ENCODE measurements around the gene WDTC1.
"Not testable (repeated sequence)": the region's sequence is repeated elsewhere in the genome, so short reads cannot be mapped to it uniquely, and the experiment has no call there.

The WDTC1 gene

GRCh38 chr1:27234049-27234882 is at the start of gene WDTC1:
Gene WDTC1, plus strand, starts transcription at chr1:27234632. Its CDS starts 26,423 bp downstream, at chr1:27261055.
- DNase-seq (ENCODE audit: low read depth, low spot score), result peak; percentile 91

- DNase-seq (ENCODE audit: low read depth, low spot score), result not testable (repeated sequence)
Observed at GRCh38 chr1:27184665-27185064, 49.8 kb upstream of the WDTC1 start.

DNA sequence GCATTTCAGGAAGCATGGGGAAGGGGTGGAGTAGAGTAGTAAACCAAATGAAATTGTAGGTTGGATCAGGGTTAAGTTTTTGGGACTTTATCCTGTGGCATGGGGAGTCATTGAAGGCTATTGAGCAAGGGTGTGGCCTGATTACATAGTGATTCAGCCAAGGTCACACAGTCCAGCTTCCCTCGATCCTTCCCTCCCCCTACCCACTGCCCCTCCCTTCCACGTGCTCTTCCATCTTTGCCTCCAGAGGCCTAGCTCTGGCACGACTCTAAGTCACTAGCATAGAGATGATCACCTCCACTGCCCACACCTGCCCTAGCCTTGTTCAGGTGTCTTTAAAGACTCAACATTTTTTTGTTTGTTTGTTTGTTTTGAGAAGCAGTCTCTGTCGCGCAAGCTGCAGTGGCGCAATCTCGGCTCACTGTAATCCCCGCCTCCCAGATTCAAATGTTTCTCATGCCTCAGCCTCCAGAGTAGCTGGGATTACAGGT is 42.3 kb upstream of the WDTC1 start:
- DNase-seq (ENCODE audit: low read depth, low spot score), result no peak

- DNase-seq (ENCODE audit: low read depth, low spot score), result no peak
Observed at GRCh38 chr1:27193194-27193593, 41.2 kb upstream of the WDTC1 start.

GRCh38 chr1:27201295-27201694 is 33.1 kb upstream of the WDTC1 start:
- no peak for DNase-seq (ENCODE audit: low read depth, low spot score)

GRCh38 chr1:27203946-27204345 is 30.5 kb upstream of the WDTC1 start:
- no peak for DNase-seq (ENCODE audit: low read depth, low spot score)

DNA sequence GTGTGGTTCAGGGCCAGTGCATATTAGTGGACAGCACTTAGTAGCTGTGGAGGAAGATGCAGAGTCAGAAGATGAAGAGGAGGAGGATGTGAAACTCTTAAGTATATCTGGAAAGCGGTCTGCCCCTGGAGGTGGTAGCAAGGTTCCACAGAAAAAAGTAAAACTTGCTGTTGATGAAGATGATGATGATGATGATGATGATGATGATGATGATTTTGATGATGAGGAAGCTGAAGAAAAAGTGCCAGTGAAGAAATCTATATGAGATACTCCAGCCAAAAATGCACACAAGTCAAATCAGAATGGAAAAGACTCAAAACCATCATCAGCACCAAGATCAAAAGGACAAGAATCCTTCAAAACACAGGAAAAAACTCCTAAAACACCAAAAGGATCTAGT is 27.2 kb upstream of the WDTC1 start:
- DNase-seq (ENCODE audit: low read depth, low spot score), result not testable (repeated sequence)

DNA sequence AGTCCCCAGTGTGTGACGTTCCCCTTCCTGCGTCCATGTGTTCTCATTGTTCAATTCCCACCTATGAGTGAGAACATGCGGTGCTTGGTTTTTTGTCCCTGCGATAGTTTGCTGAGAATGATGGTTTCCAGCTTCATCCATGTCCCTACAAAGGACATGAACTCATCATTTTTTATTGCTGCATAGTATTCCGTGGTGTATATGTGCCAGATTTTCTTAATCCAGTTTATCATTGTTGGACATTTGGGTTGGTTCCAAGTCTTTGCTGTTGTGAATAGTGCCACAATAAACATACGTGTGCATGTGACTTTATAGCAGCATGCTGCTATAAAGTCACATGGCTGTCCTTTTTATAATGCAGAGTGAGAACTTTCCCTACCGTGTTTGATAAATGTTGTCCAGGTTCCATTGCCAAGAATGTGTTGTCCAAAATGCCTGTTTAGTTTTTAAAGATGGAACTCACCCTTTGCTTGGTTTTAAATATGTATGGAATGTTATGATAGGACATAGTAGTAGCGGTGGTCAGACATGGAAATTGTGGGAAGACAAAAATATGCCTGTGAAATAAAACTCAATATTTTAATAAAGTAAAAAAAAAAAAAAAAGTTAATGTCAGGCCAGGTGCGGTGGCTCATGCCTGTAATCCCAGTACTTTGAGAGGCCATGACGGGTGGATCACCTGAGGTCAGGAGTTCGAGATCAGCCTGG is 26.1 kb upstream of the WDTC1 start:
- not testable (repeated sequence) for DNase-seq (ENCODE audit: low read depth, low spot score)

DNA sequence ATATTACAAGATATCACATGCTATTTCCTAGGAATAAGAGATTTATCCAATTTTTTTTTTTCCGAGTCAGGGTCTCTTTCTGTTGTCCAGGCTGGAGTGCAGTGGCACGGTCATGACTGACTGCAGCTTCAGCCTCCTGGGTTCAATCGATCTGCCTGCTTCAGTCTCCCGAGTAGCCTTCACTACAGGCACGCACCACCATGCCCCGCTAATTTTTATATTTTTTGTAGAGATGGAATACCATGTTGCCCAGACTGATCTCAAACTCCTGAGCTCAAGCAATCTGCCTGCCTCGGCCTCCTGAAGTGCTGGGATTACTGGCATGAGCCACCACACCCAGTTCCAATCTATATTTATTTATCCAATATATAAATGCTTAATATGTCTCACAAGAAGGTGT is 18.0 kb upstream of the WDTC1 start:
- DNase-seq (ENCODE audit: low read depth, low spot score), result no peak

GRCh38 chr1:27217401-27217800 is 17.0 kb upstream of the WDTC1 start:
- no peak for DNase-seq (ENCODE audit: low read depth, low spot score)

- DNase-seq (ENCODE audit: low read depth, low spot score), result no peak
Observed at GRCh38 chr1:27218736-27219135, 15.7 kb upstream of the WDTC1 start.

- DNase-seq (ENCODE audit: low read depth, low spot score), result no peak
Observed at GRCh38 chr1:27220096-27220495, 14.3 kb upstream of the WDTC1 start.

DNA sequence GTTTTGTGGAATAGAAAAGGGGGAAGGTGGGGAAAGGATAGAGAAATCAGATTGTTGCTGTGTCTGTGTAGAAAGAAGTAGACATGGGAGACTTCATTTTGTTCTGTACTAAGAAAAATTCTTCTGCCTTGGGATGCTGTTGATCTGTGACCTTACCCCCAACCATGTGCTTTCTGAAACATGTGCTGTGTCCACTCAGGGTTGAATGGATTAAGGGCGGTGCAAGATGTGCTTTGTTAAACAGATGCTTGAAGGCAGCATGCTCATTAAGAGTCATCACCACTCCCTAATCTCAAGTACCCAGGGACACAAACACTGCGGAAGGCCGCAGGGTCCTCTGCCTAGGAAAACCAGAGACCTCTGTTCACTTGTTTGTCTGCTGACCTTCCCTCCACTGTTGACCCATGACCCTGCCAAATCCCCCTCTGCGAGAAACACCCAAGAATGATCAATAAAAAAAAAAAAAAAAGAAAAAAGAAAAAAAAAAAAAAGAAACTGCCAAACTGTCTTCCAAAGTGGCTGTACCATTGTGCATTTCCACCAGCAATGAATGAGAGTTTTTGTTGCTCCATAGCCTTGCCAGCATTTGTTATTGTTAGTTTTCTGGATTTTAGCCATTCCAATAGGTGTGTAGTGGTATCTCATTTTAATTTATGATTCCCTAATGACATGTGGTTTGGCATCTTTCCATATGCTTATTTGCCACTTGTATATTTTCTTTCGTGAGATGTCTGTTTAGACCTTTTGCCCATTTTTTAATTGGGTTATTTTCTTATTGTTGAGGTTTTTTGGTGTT is 13.5 kb upstream of the WDTC1 start:
- not testable (repeated sequence) for DNase-seq (ENCODE audit: low read depth, low spot score)

DNA sequence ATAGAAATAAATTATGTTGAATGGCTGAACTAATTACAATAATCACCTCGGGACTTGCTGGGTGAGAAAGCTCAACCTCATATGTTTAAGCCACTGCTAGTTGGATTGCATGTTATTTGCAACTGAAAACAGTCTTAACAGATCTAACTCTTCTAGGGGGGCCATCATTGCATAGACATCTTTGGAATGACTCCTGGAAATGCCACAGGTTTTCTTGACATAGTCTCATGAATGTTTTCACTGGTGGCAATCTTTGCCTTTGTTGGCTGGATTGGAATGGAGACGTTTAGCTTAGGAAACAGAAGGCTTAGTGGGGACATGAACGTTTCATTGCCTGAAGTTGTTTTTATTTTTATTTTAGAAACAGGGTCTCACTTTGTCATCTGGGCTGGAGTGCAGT is 8.8 kb upstream of the WDTC1 start:
- no peak for DNase-seq (ENCODE audit: low read depth, low spot score)

GRCh38 chr1:27227765-27228164 is 6.7 kb upstream of the WDTC1 start:
- DNase-seq (ENCODE audit: low read depth, low spot score), result no peak

DNA sequence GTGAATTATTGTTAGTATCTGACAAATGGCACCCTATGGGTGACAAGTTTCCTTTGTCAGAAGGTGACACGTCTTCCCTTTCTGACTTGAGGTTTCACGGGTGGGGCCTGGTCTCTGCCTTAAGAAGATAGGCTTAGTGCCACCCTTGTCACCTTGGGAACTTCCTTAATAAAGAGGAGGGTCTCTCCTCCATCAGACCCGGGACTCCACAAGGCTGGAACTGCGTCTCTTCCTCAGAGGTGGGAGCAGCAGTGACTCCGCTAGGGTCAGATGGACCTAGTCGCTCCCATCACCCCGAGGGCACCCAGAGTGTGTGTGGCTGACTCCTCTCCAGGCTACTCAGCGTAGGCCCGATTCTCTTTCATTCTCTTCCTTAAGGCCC is 774 bp upstream of the WDTC1 start:
- no peak for DNase-seq (ENCODE audit: low read depth, low spot score)

GRCh38 chr1:27235827-27236226 is 1.4 kb downstream of the WDTC1 start:
- DNase-seq (ENCODE audit: low read depth, low spot score), result no peak

DNA sequence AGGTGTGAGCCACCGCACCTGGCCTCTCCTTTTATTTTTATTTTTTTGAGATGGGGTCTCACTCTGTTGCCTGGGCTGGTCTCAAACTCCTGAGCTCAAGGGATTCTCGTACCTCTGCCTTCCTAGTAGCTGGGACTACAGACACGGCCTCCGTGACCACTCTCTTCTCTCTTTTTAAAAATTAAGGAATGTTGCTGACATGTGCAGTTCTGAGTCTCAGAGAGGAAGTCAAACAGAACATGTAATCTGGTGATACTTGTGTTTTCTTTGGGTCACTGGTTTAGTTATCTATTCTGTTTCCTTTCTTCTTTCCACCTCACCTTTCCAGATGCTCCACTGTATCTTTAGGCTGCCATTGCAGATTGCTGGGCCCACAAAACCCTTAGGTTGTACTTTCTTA is 2.7 kb downstream of the WDTC1 start:
- no peak for DNase-seq (ENCODE audit: low read depth, low spot score)

DNA sequence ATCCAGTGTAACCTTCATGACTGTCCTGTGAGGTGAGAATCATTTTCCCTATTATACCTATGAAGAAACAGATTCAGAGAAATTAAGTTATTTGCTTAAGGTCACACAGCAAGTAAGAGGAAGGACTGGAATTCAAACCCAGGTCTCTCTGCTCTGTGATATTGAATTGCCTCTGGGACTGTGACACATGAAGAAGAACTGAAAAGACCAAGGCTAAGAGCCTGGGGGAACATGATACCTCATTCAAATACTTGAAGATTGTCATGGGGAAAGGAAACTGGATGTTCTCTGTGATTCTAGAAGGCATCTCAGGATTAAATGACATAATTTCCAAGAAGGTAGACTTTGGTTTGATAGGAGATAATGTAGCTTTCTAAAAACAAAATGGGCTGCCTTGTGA is 3.6 kb downstream of the WDTC1 start:
- DNase-seq (ENCODE audit: low read depth, low spot score), result no peak

DNA sequence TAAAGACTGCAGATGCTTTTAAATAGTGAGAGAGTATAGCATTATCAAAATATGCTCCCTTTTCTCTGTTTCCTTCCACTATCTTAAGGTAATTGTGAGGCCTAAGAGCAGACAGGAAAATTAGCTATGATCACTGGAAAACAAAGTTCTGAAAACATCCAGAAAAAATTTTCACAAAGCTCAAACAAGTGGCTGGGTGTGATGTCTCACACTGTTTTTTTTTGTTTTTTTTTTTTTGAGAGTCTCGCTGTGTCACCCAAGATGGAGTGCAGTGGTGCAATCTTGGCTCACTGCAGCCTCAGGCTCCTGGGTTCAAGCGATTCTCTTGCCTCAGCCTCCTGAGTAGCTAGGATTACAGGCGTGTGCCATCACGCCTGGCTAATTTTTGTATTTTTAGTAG is 7.2 kb downstream of the WDTC1 start:
- DNase-seq (ENCODE audit: low read depth, low spot score), result no peak

GRCh38 chr1:27243665-27244064 is 9.2 kb downstream of the WDTC1 start:
- not testable (repeated sequence) for DNase-seq (ENCODE audit: low read depth, low spot score)

GRCh38 chr1:27246194-27246593 is 11.8 kb downstream of the WDTC1 start:
- DNase-seq (ENCODE audit: low read depth, low spot score), result no peak

Data from smooth muscle cell of the brain vasculature (primary cell).